Activated CD4-positive, alpha-beta memory T cell treated with anti-CD3 and anti-CD28 coated beads for 36 hours (primary cell): ENCODE measurements around the gene ZCCHC2. TPM values are rescaled to one million over a fixed set of nuclear protein-coding genes. Genes with fewer than 3 reads are reported as not detected.

Source experiments
- CTCF ChIA-PET: fragments of 350-600 bp; sonication (Branson Sonifier 250); formaldehyde crosslinking; loops from one replicate; lab custom pipeline; 2021; ENCODE audit warnings: antibody characterized with exemption, inconsistent platforms; lab: Charles Lee
- POLR2A ChIA-PET: fragments of 350-600 bp; sonication (Branson Sonifier 250); formaldehyde crosslinking; loops from one replicate; lab custom pipeline; 2021; ENCODE audit warnings: antibody characterized with exemption; lab: Charles Lee
- DNase-seq: peaks from one replicate; pipeline ENCODE4 v3.0.0-alpha.2; 2020
- H3K27ac Mint-ChIP-seq: one replicate; pipeline ENCODE4 v1.8.0; 2021; ENCODE audit warnings: mixed read lengths
- H3K27me3 Mint-ChIP-seq: one replicate; pipeline ENCODE4 v1.8.0; 2021; ENCODE audit warnings: mixed read lengths
- H3K36me3 Mint-ChIP-seq: one replicate; pipeline ENCODE4 v1.8.0; 2021; ENCODE audit warnings: mixed read lengths
- H3K4me1 Mint-ChIP-seq: one replicate; pipeline ENCODE4 v1.8.0; 2021; ENCODE audit warnings: low read depth, mixed read lengths
- H3K4me3 Mint-ChIP-seq: one replicate; pipeline ENCODE4 v1.8.0; 2021; ENCODE audit warnings: mild to moderate bottlenecking, mixed read lengths
- H3K9me3 Mint-ChIP-seq: one replicate; pipeline ENCODE4 v1.8.0; 2021; ENCODE audit warnings: mixed read lengths
- intact Hi-C: fragments of 100-400 bp; cut with micrococcal nuclease; formaldehyde crosslinking; loops from one replicate; pipeline ENCODE4 v1.15.1; 2023
- total RNA-seq, 2 experiments: library from RNA; stranded (reverse); gene quantifications; one replicate each; pipeline ENCODE4 v1.2.3, GENCODE V29; 2021

ZCCHC2 gene
- total RNA-seq, 2 experiments from 2014 or later: 24.9 to 27.5 TPM

DNA sequence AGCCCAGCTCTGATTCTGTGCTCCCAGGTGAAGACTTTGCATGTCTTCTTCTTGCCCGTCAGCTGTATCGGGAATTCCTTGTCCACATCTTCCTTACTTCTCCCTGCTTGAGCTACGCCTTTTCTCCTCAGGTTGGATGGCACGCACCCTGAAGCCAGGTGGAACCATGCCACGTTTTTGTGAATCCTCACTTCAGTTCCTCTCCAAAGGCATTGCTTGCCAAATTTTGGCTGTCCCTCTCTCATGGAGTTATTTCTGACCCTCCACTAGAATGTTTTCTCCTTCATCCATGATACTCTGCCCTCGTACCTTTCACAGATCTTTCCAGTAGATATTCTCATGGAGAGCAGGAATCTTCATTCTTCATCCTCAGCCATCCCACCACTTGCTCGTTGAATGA lies 20.2 kb downstream of the ZCCHC2 start:
- Mint-ChIP-seq H3K4me1 (peaks cover 4% of the 10 kb centered on the region), H3K4me3 (no peak overlapping the region), H3K27me3 (no peaks in the 10 kb centered on the region), H3K9me3 (no peaks in the 10 kb centered on the region), H3K27ac (no peak overlapping the region), H3K36me3 (peaks cover 26% of the 10 kb centered on the region)
- POLR2A ChIA-PET: no interaction called here
- intact Hi-C loops: no loop called here
- no peak for DNase-seq
- CTCF ChIA-PET: interaction anchor here (0.7 to 1.2 kb wide), 2 partner anchors 117 to 172 kb away, joined by 3 read pairs; no protein-coding TSS in a partner anchor

DNA sequence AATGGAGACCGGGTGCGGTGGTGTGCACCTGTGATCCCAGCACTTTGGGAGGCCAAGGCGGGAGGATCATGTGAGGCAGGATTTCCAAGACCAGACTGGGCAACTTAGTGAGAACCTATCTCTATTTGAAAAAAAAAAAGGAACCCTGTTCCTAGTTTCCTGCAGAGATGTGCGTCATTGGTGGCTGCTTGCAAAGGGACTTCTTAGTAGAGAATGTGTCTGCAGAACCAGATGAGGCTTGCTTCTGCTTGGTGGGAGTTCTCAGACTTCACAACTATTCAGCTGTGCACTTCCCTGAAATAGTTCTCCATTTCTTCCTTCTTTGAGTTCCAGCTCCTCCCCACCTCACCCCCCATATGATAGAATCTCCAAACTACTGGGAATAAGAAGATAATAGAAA lies 22.3 kb downstream of the ZCCHC2 start:
- Mint-ChIP-seq H3K27ac (no peak overlapping the region), H3K4me3 (no peak overlapping the region), H3K36me3 (peaks cover 27% of the 10 kb centered on the region), H3K27me3 (no peaks in the 10 kb centered on the region), H3K4me1 (peaks cover under 1% of the 10 kb centered on the region), H3K9me3 (no peaks in the 10 kb centered on the region)
- intact Hi-C loops: no loop called here
- ChIA-PET CTCF (interaction anchor here (0.7 to 0.8 kb wide), 2 partner anchors 40 to 795 kb away, joined by 3 read pairs; no protein-coding TSS in a partner anchor), POLR2A (no interaction called here)
- no peak for DNase-seq

DNA sequence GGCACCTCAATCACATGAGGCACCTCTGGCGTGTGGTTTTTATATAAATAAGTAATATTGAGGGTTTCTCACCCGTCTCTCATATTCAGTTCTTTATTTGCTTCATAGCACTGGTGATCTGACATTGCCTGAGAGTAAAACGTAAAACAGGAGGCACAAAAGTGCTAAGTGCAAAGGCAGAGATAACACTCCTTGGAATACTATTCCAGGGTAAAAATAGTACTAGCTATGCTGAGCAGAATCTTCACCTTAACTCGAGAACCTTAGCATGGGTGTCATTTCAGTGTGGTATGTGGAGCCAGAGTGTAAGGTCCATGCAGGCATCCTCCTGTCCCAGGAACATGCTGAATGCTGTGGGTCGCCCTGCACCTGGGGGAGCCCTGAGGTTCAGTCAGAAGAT lies 26.9 kb downstream of the ZCCHC2 start:
- intact Hi-C loops: no loop called here
- Mint-ChIP-seq H3K27ac (no peak overlapping the region), H3K27me3 (no peaks in the 10 kb centered on the region), H3K36me3 (peaks cover 38% of the 10 kb centered on the region), H3K4me1 (peaks cover 12% of the 10 kb centered on the region), H3K9me3 (no peaks in the 10 kb centered on the region), H3K4me3 (no peak overlapping the region)
- POLR2A ChIA-PET: no interaction called here
- CTCF ChIA-PET: no interaction called here
- no peak for DNase-seq

DNA sequence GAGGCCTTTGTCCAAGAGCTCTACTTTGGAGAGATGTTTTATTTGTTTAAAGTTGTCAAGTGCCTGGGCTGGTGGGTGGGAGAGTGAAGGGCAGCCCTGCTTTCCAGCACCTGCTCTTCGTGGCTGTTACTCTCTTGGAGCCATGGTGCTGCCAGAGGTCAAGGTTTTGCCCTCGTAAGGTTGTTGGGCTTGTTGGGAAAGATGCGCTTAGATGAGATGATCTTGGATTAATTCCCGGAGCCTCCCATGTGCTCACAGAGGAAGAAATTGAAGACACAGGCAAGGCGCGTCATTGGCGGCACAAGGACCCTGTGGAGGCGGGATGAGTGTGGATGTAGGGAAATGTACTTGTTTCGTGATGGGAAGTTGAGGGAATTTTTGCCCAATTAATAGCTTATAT lies 27.9 kb downstream of the ZCCHC2 start:
- Mint-ChIP-seq H3K36me3 (peaks cover 37% of the 10 kb centered on the region), H3K27me3 (no peaks in the 10 kb centered on the region), H3K27ac (no peak overlapping the region), H3K4me3 (no peak overlapping the region), H3K4me1 (peaks cover 18% of the 10 kb centered on the region), H3K9me3 (no peaks in the 10 kb centered on the region)
- no peak for DNase-seq
- ChIA-PET CTCF (interaction anchor here (1.4 kb wide), 1 partner anchor 33 kb away, joined by 6 read pairs; no protein-coding TSS in a partner anchor), POLR2A (no interaction called here)
- intact Hi-C loops: no loop called here

DNA sequence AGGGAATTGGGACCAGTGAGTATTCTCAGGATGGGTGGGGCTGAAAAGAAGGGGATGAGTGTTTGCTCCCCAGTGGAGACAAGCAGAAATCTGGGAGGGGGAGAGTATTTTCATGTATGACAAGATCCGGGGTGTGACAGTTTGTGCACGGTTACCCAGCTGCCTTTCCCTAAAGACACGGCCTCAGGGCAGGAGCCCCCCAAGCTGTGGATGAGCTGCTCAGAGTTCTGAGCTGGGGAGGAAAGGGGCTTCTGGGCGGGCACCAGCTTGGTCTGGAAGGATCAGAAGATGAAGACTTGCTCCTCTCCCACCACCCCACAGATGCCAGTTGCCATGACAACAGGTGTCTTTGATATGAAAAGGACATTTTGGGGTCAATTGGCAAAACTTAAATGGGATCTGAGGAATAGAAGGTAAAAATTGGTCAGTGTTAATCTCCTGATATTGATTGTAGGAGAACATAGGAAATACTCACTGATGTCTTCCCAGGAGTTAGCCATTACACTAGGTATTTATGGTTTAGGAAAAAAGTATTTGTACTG lies 29.2 kb downstream of the ZCCHC2 start:
- Mint-ChIP-seq H3K27ac (no peak overlapping the region), H3K4me3 (no peak overlapping the region), H3K27me3 (no peaks in the 10 kb centered on the region), H3K36me3 (peaks cover 42% of the 10 kb centered on the region), H3K9me3 (no peaks in the 10 kb centered on the region), H3K4me1 (peaks cover 18% of the 10 kb centered on the region)
- no peak for DNase-seq
- ChIA-PET POLR2A (no interaction called here), CTCF (interaction anchor here (1.4 to 1.5 kb wide), 2 partner anchors 32 kb away, joined by 6 read pairs; no protein-coding TSS in a partner anchor)
- intact Hi-C loops: no loop called here

DNA sequence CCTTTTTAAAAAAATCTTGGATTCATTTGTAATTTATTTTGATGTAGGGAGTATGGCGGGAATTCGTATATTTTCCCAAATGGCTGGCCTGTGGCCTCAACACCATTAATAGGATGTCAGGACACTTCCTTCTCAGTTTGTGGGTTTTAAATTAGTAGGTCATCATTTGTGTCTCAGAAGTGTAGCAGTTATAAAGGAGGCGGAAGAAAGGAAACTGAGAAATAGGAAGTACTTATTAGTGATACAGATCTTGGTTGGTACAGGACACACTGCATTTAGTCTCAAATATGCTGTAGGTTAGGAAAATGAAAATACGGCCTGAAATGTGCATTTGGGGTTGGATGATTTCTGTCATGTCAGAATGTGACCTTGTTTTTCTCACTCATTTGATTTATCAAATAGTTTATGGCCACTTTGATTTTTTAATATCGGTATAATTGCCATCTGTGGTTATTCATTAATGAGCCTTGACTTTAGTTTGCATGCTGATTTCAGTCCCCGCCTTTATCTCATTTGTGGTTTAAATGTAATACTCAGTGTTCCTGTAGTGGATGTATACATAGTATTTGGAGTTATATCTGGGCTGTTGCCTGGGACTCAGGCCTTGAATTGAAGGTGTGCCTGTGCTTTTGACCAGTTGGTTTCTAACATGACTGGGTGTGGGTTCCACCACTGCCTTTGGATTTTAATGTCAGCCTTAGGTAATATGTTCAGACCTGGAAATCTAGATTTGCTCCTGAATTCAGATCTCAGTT lies 31.4 kb downstream of the ZCCHC2 start:
- Mint-ChIP-seq H3K9me3 (no peaks in the 10 kb centered on the region), H3K27me3 (no peaks in the 10 kb centered on the region), H3K4me3 (no peak overlapping the region), H3K27ac (no peak overlapping the region), H3K4me1 (peaks cover 18% of the 10 kb centered on the region), H3K36me3 (peaks cover 60% of the 10 kb centered on the region)
- intact Hi-C loops: loop anchor here (2.0 kb wide), 1 partner anchor 27 kb away; no protein-coding TSS in a partner anchor
- ChIA-PET CTCF (no interaction called here), POLR2A (no interaction called here)
- DNase-seq: no peak

DNA sequence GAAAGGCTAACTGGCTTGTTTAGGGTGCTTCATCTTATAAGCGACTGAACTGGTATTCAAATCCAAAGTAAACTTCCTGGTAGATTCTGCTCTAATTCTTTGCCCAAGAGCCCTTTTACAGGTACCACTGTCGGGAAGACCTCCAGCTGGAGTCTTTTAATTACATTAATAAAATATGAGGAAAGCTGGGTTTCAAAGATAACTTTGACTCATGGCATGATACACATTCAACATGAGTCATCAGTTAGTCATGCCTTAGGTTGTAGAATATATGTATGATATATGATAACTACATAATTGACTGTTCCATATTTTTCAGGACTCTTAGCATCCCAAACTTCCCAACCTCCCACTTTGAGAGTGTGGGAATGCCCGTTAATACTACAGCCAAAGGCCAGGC lies 32.3 kb downstream of the ZCCHC2 start:
- ChIA-PET POLR2A (no interaction called here), CTCF (no interaction called here)
- Mint-ChIP-seq H3K27ac (no peak overlapping the region), H3K4me3 (no peak overlapping the region), H3K36me3 (peaks cover 60% of the 10 kb centered on the region), H3K4me1 (peaks cover 18% of the 10 kb centered on the region), H3K9me3 (no peaks in the 10 kb centered on the region), H3K27me3 (no peaks in the 10 kb centered on the region)
- no peak for DNase-seq
- intact Hi-C loops: loop anchor here (2.0 kb wide), 1 partner anchor 28 kb away; no protein-coding TSS in a partner anchor

DNA sequence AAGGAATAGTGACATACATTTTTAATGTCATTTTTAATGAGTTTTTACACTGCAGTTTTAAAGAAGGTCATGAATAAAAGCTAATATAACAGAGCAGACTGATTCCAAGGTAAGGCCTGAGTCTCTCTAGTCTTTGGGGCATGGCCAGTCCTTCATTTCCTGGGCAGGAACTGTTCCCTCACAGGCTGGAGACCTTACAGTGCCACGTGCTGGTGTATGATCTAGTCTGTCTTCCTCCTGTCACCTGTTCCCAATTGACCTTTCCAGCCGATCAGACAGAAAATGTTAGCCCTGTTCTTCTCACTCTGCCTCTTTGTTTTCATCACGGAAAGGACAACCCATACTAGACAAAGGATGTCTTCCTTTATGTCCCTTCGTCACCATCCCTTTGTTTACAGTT lies 33.6 kb downstream of the ZCCHC2 start:
- H3K9me3 Mint-ChIP-seq: no peaks in the 10 kb centered on the region
- no peaks in the 10 kb centered on the region for H3K27me3 Mint-ChIP-seq
- ChIA-PET POLR2A (no interaction called here), CTCF (interaction anchor here (0.7 to 1.2 kb wide), 4 partner anchors 20 to 131 kb away, joined by 3 to 5 read pairs (median 4); no protein-coding TSS in a partner anchor)
- intact Hi-C loops: no loop called here
- peaks cover 55% of the 10 kb centered on the region for H3K36me3 Mint-ChIP-seq
- DNase-seq: no peak
- peaks cover 18% of the 10 kb centered on the region for H3K4me1 Mint-ChIP-seq
- H3K27ac Mint-ChIP-seq: no peak overlapping the region
- no peak overlapping the region for H3K4me3 Mint-ChIP-seq

DNA sequence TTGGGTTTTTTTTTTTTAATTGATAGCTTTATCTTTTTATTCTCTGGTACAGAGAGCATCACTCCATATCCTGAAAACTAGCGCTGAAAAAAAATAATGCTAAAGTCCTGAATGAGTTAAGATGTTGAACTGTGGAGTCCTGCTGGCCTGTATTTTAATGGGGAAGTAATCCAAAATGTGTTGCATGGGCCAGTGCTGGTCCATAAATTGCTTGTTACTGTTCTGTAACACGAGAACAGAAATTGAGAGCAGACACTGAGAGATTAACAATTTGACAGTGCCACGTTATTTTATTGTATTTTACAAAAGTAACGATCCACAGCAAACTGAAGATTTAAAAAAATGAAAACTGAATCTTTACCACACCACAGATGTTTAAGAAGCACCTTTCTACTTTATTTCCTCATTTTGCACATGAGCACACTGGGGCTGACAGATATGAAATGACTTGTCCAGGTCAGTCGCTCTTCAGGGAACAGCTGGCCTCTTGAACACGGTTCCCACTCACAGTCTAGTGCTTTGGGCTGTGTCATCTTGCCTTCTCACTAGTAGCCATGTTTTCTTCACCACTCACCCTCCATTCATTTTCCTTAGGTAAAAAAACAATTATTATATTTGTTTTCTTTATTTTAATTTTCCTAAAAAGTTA lies 35.3 kb downstream of the ZCCHC2 start:
- Mint-ChIP-seq H3K27ac (no peak overlapping the region), H3K9me3 (no peaks in the 10 kb centered on the region), H3K27me3 (no peaks in the 10 kb centered on the region), H3K4me1 (peaks cover 18% of the 10 kb centered on the region), H3K4me3 (no peak overlapping the region), H3K36me3 (peaks cover 55% of the 10 kb centered on the region)
- POLR2A ChIA-PET: no interaction called here
- DNase-seq: no peak
- intact Hi-C loops: no loop called here
- CTCF ChIA-PET: no interaction called here

DNA sequence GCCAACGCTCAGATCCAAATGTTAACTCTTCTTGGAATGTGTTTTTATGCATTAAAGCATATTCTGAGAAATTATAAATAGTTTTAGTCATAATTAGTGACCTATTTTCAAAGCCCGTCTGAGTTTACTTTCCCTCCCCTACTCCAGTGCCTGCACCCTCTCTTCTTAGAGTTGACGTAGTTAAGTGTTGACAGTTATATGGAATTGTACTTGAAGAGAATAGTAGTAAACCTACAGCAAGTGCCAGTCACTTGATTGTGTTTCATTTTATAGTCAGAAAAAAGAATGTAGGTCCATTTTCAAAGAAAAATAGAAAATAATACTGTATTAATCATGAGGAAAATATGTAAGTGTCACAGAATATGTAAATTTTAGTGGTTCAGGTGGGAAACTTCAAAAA lies 41.2 kb downstream of the ZCCHC2 start:
- Mint-ChIP-seq H3K27ac (no peak overlapping the region), H3K27me3 (no peaks in the 10 kb centered on the region), H3K36me3 (peaks cover 48% of the 10 kb centered on the region), H3K4me1 (peaks cover 2% of the 10 kb centered on the region), H3K9me3 (no peaks in the 10 kb centered on the region), H3K4me3 (no peak overlapping the region)
- DNase-seq: no peak
- intact Hi-C loops: no loop called here
- POLR2A ChIA-PET: no interaction called here
- CTCF ChIA-PET: no interaction called here

DNA sequence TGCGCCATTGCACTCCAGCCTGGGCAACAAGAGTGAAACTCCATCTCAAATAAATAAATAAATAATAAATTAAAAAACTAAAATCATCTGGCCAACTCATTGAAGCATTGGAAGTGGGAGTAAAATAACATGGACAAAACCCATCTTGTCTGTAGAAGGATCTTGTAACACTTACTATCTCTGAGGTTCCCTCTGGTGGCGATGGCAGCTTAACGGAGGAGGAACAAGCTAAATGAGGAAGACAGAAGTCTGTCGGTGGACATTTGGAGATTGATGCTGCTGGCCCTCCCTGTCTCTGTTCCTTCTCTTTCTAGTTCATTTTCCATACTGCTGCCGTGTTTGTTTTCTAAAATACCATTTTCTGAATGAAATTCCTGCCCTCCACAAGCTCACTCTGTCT lies 43.4 kb downstream of the ZCCHC2 start:
- POLR2A ChIA-PET: no interaction called here
- H3K4me3 Mint-ChIP-seq: no peak overlapping the region
- CTCF ChIA-PET: interaction anchor here (2.4 kb wide), 1 partner anchor 140 kb away, joined by 9 read pairs; no protein-coding TSS in a partner anchor
- H3K27me3 Mint-ChIP-seq: no peaks in the 10 kb centered on the region
- H3K4me1 Mint-ChIP-seq: peaks cover 5% of the 10 kb centered on the region
- no peaks in the 10 kb centered on the region for H3K9me3 Mint-ChIP-seq
- DNase-seq: no peak
- peaks cover 57% of the 10 kb centered on the region for H3K36me3 Mint-ChIP-seq
- intact Hi-C loops: no loop called here
- H3K27ac Mint-ChIP-seq: no peak overlapping the region

DNA sequence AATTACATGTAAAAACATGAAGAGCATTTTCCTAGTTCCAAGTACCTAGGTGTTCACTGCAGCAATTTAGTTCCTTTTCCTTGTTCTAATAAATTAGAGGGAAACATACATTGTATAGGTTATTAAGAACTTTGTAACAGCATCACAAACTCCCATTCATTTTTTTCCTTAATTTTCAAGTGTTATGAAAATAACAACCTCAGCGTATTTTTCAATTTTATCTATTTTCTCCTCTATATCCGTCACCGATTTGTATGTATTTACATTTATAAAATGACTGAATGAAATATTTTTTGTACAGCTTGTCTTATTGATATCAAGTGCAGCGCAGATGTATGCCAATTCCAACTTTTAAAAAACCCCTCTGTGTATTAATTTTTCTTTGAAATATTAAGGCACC lies 44.0 kb downstream of the ZCCHC2 start:
- intact Hi-C loops: no loop called here
- Mint-ChIP-seq H3K27me3 (no peaks in the 10 kb centered on the region), H3K4me3 (no peak overlapping the region), H3K4me1 (peaks cover 10% of the 10 kb centered on the region), H3K36me3 (peaks cover 55% of the 10 kb centered on the region), H3K27ac (no peak overlapping the region), H3K9me3 (no peaks in the 10 kb centered on the region)
- no peak for DNase-seq
- ChIA-PET POLR2A (no interaction called here), CTCF (interaction anchor here (2.2 to 2.4 kb wide), 2 partner anchors 17 to 141 kb away, joined by 9 read pairs; no protein-coding TSS in a partner anchor)
